ENCODE data around the gene AR.

The AR gene

GRCh38 chrX:67543818-67544217 lies at the start of gene AR:
AR (plus strand) TSS chrX:67544021; CDS start chrX:67545147, 1,126 bp downstream.
- DNase-seq (ENCODE audit: low read depth) = peak; percentile 66
- peak within 1 kb of the TSS; percentile 64 for H3K4me3 ChIP-seq (ENCODE audit: control insufficient read depth, low read depth, low read length)
- no peak for TF ChIP-seq CTCF (conservative IDR thresholded peaks at IDR 0.05; ENCODE audit: control insufficient read depth, insufficient read depth, low read depth, low read length)

GRCh38 chrX:67500617-67501016 lies 43.2 kb upstream of the AR start:
- TF ChIP-seq CTCF (conservative IDR thresholded peaks at IDR 0.05; ENCODE audit: control insufficient read depth, insufficient read depth, low read depth, low read length) = no peak
- DNase-seq (ENCODE audit: low read depth) = no peak
- no peak overlapping the region for H3K4me3 ChIP-seq (ENCODE audit: control insufficient read depth, low read depth, low read length)

- TF ChIP-seq CTCF (conservative IDR thresholded peaks at IDR 0.05; ENCODE audit: control insufficient read depth, insufficient read depth, low read depth, low read length) = no peak
- DNase-seq (ENCODE audit: low read depth) = no peak
- H3K4me3 ChIP-seq (ENCODE audit: control insufficient read depth, low read depth, low read length) = no peak overlapping the region
Observed at GRCh38 chrX:67503004-67503403, 40.8 kb upstream of the AR start.

GRCh38 chrX:67503453-67503852 lies 40.4 kb upstream of the AR start:
- TF ChIP-seq CTCF (conservative IDR thresholded peaks at IDR 0.05; ENCODE audit: control insufficient read depth, insufficient read depth, low read depth, low read length) = no peak
- no peak overlapping the region for H3K4me3 ChIP-seq (ENCODE audit: control insufficient read depth, low read depth, low read length)
- DNase-seq (ENCODE audit: low read depth) = no peak

- no peak for TF ChIP-seq CTCF (conservative IDR thresholded peaks at IDR 0.05; ENCODE audit: control insufficient read depth, insufficient read depth, low read depth, low read length)
- no peak for DNase-seq (ENCODE audit: low read depth)
- H3K4me3 ChIP-seq (ENCODE audit: control insufficient read depth, low read depth, low read length) = no peak overlapping the region
Observed at GRCh38 chrX:67520671-67521070, 23.1 kb upstream of the AR start.

GRCh38 chrX:67523002-67523681 lies 20.7 kb upstream of the AR start:
- DNase-seq (ENCODE audit: low read depth) = no peak
- H3K4me3 ChIP-seq (ENCODE audit: control insufficient read depth, low read depth, low read length) = no peak overlapping the region
- no peak for TF ChIP-seq CTCF (conservative IDR thresholded peaks at IDR 0.05; ENCODE audit: control insufficient read depth, insufficient read depth, low read depth, low read length)

GRCh38 chrX:67523932-67524331 lies 19.9 kb upstream of the AR start:
- H3K4me3 ChIP-seq (ENCODE audit: control insufficient read depth, low read depth, low read length) = no peak overlapping the region
- DNase-seq (ENCODE audit: low read depth) = no peak
- TF ChIP-seq CTCF (conservative IDR thresholded peaks at IDR 0.05; ENCODE audit: control insufficient read depth, insufficient read depth, low read depth, low read length) = no peak

Data from fibroblast of mammary gland (primary cell).